SKM-1 treated with dmso at 0.1 percent for 144 hours (cell line): Measurements from ENCODE around the gene NPTX2.
"Not testable (repeated sequence)": the region's sequence is repeated elsewhere in the genome, so short reads cannot be mapped to it uniquely, and the experiment has no call there.

Experiments
- DNase-seq: peaks from one replicate; lab custom pipeline; 2025; ENCODE audit not compliant: unreplicated experiment; lab: John Stamatoyannopoulos, UW

The NPTX2 gene

GRCh38 chr7:98617051-98617959, at the start of gene NPTX2:
Gene NPTX2, plus strand, starts transcription at chr7:98617285. Its CDS starts 177 bp downstream, at chr7:98617462.
- no peak for DNase-seq

GRCh38 chr7:98567991-98568390, 49.1 kb upstream of the NPTX2 start:
- DNase-seq: no peak

- DNase-seq: no peak
These were observed 48.2 kb upstream of the NPTX2 start for GRCh38 chr7:98568891-98569290.

GRCh38 chr7:98569691-98570337, 47.3 kb upstream of the NPTX2 start:
- no peak for DNase-seq

GRCh38 chr7:98571006-98571405, 46.1 kb upstream of the NPTX2 start:
- no peak for DNase-seq

GRCh38 chr7:98571986-98572385, 45.1 kb upstream of the NPTX2 start:
- DNase-seq: no peak

- not testable (repeated sequence) for DNase-seq
These were observed 44.4 kb upstream of the NPTX2 start for GRCh38 chr7:98572716-98573115.

GRCh38 chr7:98573816-98574215, 43.3 kb upstream of the NPTX2 start:
- no peak for DNase-seq

- DNase-seq: no peak
These were observed 41.2 kb upstream of the NPTX2 start for GRCh38 chr7:98575878-98576277.

GRCh38 chr7:98584830-98585229, 32.3 kb upstream of the NPTX2 start:
- DNase-seq: no peak

GRCh38 chr7:98591926-98592325, 25.2 kb upstream of the NPTX2 start:
- no peak for DNase-seq

GRCh38 chr7:98594348-98594747, 22.7 kb upstream of the NPTX2 start:
- DNase-seq: no peak

- DNase-seq: no peak
These were observed 22.3 kb upstream of the NPTX2 start for GRCh38 chr7:98594787-98595186.

- DNase-seq: no peak
These were observed 18.1 kb upstream of the NPTX2 start for GRCh38 chr7:98598846-98599615.

- DNase-seq: no peak
These were observed 17.2 kb upstream of the NPTX2 start for GRCh38 chr7:98599886-98600285.

- no peak for DNase-seq
These were observed 14.2 kb upstream of the NPTX2 start for GRCh38 chr7:98602755-98603398.

GRCh38 chr7:98603399-98603788, 13.7 kb upstream of the NPTX2 start:
- no peak for DNase-seq

GRCh38 chr7:98613601-98614425, 3.3 kb upstream of the NPTX2 start:
- no peak for DNase-seq

- no peak for DNase-seq
These were observed 569 bp upstream of the NPTX2 start for GRCh38 chr7:98616381-98617050.

GRCh38 chr7:98617960-98618418, 904 bp downstream of the NPTX2 start:
- DNase-seq: no peak
